Esophagus muscularis mucosa (tissue), 4 donors: ENCODE results near the gene CCDC127.

Experiments
- CTCF ChIP-seq, 3 experiments: fragments of 200-600 bp in 2 of 3; fragments of 450-650 bp in 1 of 3; sonication (generic) in 2 of 3; IDR thresholded peaks; one replicate each; pipeline ENCODE4 v1.5.1; 2017 to 2019; ENCODE audit warnings: antibody characterized with exemption in 3 of 3, mild to moderate bottlenecking in 2 of 3, moderate library complexity in 1 of 3
- EP300 ChIP-seq: sonication (generic); formaldehyde crosslinking; IDR thresholded peaks from one replicate; pipeline ENCODE4 v1.6.1; 2017; ENCODE audit warnings: antibody characterized with exemption
- POLR2AphosphoS5 ChIP-seq, 2 donors: sonication (generic); formaldehyde crosslinking; IDR thresholded peaks; one replicate each; pipeline ENCODE4 v1.6.1; 2017; ENCODE audit warnings: antibody characterized with exemption in 2 of 2

GRCh38 chr5:219991-220390, 2.0 kb upstream of the CCDC127 start:
- no peak for TF ChIP-seq CTCF (IDR thresholded peaks at IDR 0.05)
- TF ChIP-seq EP300: no peak
- TF ChIP-seq POLR2AphosphoS5 (IDR thresholded peaks at IDR 0.05): no peak
